ENCODE data around the gene TAS2R1. TPM values are rescaled to one million over a fixed set of nuclear protein-coding genes. Genes with fewer than 3 reads are reported as not detected.

The TAS2R1 gene
- total RNA-seq, 1 experiment from 2014 or later, result not detected

GRCh38 chr5:9608093-9608492 lies 22.1 kb downstream of the TAS2R1 start:
- ChIA-PET POLR2A (ENCODE audit: unreplicated experiment) (no interaction called here), CTCF (no interaction called here)
- no peak for TF ChIP-seq EZH2 (IDR thresholded peaks at IDR 0.05; ENCODE audit: low read length, unreplicated experiment)
- Histone ChIP-seq H3K36me3 (ENCODE audit: low read depth, low read length) (no peaks in the 10 kb centered on the region), H4K20me1 (ENCODE audit: low read length) (no peaks in the 10 kb centered on the region), H3K27me3 (ENCODE audit: low read length) (no peaks in the 10 kb centered on the region), H3K9ac (ENCODE audit: low read length) (no peak overlapping the region), H3K9me3 (ENCODE audit: low read length) (no peaks in the 10 kb centered on the region), H3K9me2 (replicated peaks; ENCODE audit: low read length) (no peaks in the 10 kb centered on the region), H3F3A (ENCODE audit: low read length, unreplicated experiment) (no peaks in the 10 kb centered on the region), H2AFZ (ENCODE audit: low read length) (no peak overlapping the region), H3K4me2 (ENCODE audit: low read length) (no peak overlapping the region), H3K79me2 (ENCODE audit: low read length) (no peaks in the 10 kb centered on the region), H3K4me3 (ENCODE audit: low read length) (no peak overlapping the region), H3K27ac (ENCODE audit: low read length) (no peak overlapping the region), H3K4me1 (ENCODE audit: insufficient read depth, low read length) (no peaks in the 10 kb centered on the region; the same call in 1 of the 2 replicates)
- intact Hi-C loops (cut with micrococcal nuclease), result no loop called here
- DNase-seq (no peak), ATAC-seq (no peak)
- BruUV-seq (replicated peaks), result no TSS peak

DNA sequence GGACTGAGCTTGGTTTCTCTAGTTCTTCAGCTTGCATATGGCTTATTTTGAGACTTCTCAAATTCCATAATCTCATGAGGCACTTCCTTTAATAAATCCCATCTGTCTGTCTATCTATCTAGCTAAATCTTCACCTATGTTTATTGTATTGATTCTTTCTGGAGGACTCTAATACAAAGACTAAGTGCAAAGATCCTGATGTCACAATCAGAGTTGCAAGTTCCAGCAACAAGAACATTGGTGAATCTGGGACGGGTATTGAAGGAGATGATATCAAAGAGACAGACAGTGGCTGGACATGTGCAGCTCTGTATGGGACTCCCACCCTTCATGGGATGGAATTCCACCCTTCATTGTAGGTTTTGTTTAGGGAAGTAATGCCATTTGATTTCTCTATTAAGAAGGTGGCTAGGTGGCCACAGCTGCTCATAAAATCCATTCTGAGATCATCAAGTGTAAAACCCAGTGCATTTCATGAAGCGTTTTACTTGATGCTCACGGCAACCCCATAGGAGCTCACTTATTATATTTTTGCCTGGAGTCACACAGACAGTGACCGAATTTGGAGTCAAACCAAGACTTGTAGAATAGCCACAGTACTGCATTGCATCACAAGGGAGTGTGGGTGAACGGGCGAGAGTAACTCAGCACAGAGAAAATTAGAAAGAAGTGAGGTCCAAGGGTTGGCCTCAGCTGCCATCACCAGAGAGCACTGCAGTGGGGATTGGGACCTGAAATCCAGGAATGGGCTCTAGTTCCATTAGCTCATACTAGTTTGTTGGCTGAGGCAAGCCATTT lies 24.9 kb downstream of the TAS2R1 start:
- H3K4me2 ChIP-seq (ENCODE audit: low read length), result no peak overlapping the region
- DNase-seq, result no peak
- no TSS peak for BruUV-seq (replicated peaks)
- H2AFZ ChIP-seq (ENCODE audit: low read length), result no peak overlapping the region
- no peaks in the 10 kb centered on the region for H3F3A ChIP-seq (ENCODE audit: low read length, unreplicated experiment)
- H3K4me3 ChIP-seq (ENCODE audit: low read length), result no peak overlapping the region
- no peaks in the 10 kb centered on the region for H3K9me3 ChIP-seq (ENCODE audit: low read length)
- CTCF ChIA-PET, result no interaction called here
- no peaks in the 10 kb centered on the region for H3K27me3 ChIP-seq (ENCODE audit: low read length)
- no peak overlapping the region for H3K9ac ChIP-seq (ENCODE audit: low read length)
- intact Hi-C loops (cut with micrococcal nuclease), result no loop called here
- H4K20me1 ChIP-seq (ENCODE audit: low read length), result no peaks in the 10 kb centered on the region
- no peaks in the 10 kb centered on the region for H3K36me3 ChIP-seq (ENCODE audit: low read depth, low read length)
- no peaks in the 10 kb centered on the region; the same call in 1 of the 2 replicates for H3K4me1 ChIP-seq (ENCODE audit: insufficient read depth, low read length)
- H3K79me2 ChIP-seq (ENCODE audit: low read length), result no peaks in the 10 kb centered on the region
- no peak for TF ChIP-seq EZH2phosphoT487 (IDR thresholded peaks at IDR 0.05; ENCODE audit: borderline replicate concordance, low read length)
- TF ChIP-seq EZH2 (IDR thresholded peaks at IDR 0.05; ENCODE audit: low read length, unreplicated experiment), result no peak
- TF ChIP-seq, protein P1, sequence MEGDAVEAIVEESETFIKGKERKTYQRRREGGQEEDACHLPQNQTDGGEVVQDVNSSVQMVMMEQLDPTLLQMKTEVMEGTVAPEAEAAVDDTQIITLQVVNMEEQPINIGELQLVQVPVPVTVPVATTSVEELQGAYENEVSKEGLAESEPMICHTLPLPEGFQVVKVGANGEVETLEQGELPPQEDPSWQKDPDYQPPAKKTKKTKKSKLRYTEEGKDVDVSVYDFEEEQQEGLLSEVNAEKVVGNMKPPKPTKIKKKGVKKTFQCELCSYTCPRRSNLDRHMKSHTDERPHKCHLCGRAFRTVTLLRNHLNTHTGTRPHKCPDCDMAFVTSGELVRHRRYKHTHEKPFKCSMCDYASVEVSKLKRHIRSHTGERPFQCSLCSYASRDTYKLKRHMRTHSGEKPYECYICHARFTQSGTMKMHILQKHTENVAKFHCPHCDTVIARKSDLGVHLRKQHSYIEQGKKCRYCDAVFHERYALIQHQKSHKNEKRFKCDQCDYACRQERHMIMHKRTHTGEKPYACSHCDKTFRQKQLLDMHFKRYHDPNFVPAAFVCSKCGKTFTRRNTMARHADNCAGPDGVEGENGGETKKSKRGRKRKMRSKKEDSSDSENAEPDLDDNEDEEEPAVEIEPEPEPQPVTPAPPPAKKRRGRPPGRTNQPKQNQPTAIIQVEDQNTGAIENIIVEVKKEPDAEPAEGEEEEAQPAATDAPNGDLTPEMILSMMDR (conservative IDR thresholded peaks at IDR 0.05; ENCODE audit: low read depth, low read length), result no peak
- no peak for ATAC-seq
- H3K27ac ChIP-seq (ENCODE audit: low read length), result no peak overlapping the region
- POLR2A ChIA-PET (ENCODE audit: unreplicated experiment), result no interaction called here
- no peaks in the 10 kb centered on the region for H3K9me2 ChIP-seq (replicated peaks; ENCODE audit: low read length)

DNA sequence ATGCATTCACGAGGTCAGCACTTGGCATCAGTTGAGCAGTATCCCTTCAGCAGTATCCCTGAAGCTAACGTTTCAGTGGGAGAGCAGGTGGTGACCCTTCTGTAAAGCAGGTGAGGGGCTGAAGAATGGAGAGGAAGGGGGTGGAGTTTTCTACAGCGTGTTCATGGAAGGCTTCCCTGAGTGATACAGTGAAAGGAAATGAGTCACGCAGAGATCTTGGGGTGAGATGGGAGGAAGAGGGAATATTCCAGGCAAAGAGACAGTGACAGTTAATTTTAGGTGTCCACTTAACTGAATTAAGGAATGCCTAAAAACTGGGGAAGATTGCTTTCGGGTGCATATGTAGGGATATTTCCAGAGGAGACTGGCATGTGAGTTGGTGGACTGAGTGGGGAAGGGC lies 25.7 kb downstream of the TAS2R1 start:
- Histone ChIP-seq H2AFZ (ENCODE audit: low read length) (no peak overlapping the region), H3K36me3 (ENCODE audit: low read depth, low read length) (no peaks in the 10 kb centered on the region), H3K4me1 (ENCODE audit: insufficient read depth, low read length) (no peaks in the 10 kb centered on the region; the same call in 1 of the 2 replicates), H3K9me3 (ENCODE audit: low read length) (no peaks in the 10 kb centered on the region), H3K27me3 (ENCODE audit: low read length) (peaks cover 7% of the 10 kb centered on the region), H3K79me2 (ENCODE audit: low read length) (no peaks in the 10 kb centered on the region), H3K9ac (ENCODE audit: low read length) (no peak overlapping the region), H3K9me2 (replicated peaks; ENCODE audit: low read length) (no peaks in the 10 kb centered on the region), H4K20me1 (ENCODE audit: low read length) (no peaks in the 10 kb centered on the region), H3K27ac (ENCODE audit: low read length) (no peak overlapping the region), H3F3A (ENCODE audit: low read length, unreplicated experiment) (no peaks in the 10 kb centered on the region), H3K4me2 (ENCODE audit: low read length) (no peak overlapping the region), H3K4me3 (ENCODE audit: low read length) (no peak overlapping the region)
- ChIA-PET CTCF (no interaction called here), POLR2A (ENCODE audit: unreplicated experiment) (no interaction called here)
- no TSS peak for BruUV-seq (replicated peaks)
- peak; percentile 43 for DNase-seq
- intact Hi-C loops (cut with micrococcal nuclease), result no loop called here
- TF ChIP-seq EZH2phosphoT487 (IDR thresholded peaks at IDR 0.05; ENCODE audit: borderline replicate concordance, low read length), result no peak
- no peak for TF ChIP-seq EZH2 (IDR thresholded peaks at IDR 0.05; ENCODE audit: low read length, unreplicated experiment)
- TF ChIP-seq, protein P1 (conservative IDR thresholded peaks at IDR 0.05; ENCODE audit: low read depth, low read length), result no peak
- no peak for ATAC-seq
